ENCODE data around the gene RMND5B. TPM values are rescaled to one million over a fixed set of nuclear protein-coding genes. Genes with fewer than 3 reads are reported as not detected.
A peak's percentile ranks its signal among the peaks of the same experiment; 100 is the strongest.

RMND5B gene
- total RNA-seq, 4 donors from 2014 or later, result 36.7 to 149 (median 37.8) TPM

- 1 to 2% methylated on average over 17 to 68 of the region's 68 CpGs for WGBS, 2 donors (ENCODE audit: low coverage in 1 of 2)
- intact Hi-C loops (cut with DNase I; ENCODE audit: low total_unique reads), result no loop called here
- peak within 1 kb of the TSS; percentile 61 to 92 (median 79) for H3K4me3 ChIP-seq
- H3K9me3 ChIP-seq, result no peaks in the 10 kb centered on the region
- H3K36me3 ChIP-seq, result no peaks in the 10 kb centered on the region
- H3K4me1 ChIP-seq, result peaks cover 7 to 16% (median 13%) of the 10 kb centered on the region in 4 donors
- TF ChIP-seq EP300 (IDR thresholded peaks at IDR 0.05; ENCODE audit: low read depth), result no peak
- peak; percentile 85 to 90 (median 86) for TF ChIP-seq POLR2AphosphoS5 (IDR thresholded peaks at IDR 0.05)
- peak; percentile 60 for TF ChIP-seq POLR2A (IDR thresholded peaks at IDR 0.05)
- TF ChIP-seq CTCF (IDR thresholded peaks at IDR 0.05), result no peak
- no peaks in the 10 kb centered on the region for H3K27me3 ChIP-seq
- DNase-seq, result peak; percentile 99
- in situ Hi-C loops (cut with MboI; ENCODE audit: low pct_ligation_motif_present in 1 of 4, low pct_unique_long_range_greater_than_20kb in 1 of 4, low sequenced_read_pairs in 3 of 4), result no loop called here
- H3K27ac ChIP-seq, result peak within 1 kb of the TSS; percentile 82 to 88 (median 84)
These were observed 22.9 kb downstream of the RMND5B start, which contains the start of gene NHP2 for GRCh38 chr5:178153530-178154340. Gene NHP2 (minus strand): TSS chr5:178153885. CDS start chr5:178153817, 68 bp downstream.

GRCh38 chr5:178155065-178155464 is 24.3 kb downstream of the RMND5B start:
- Histone ChIP-seq H3K27me3 (no peaks in the 10 kb centered on the region), H3K36me3 (no peaks in the 10 kb centered on the region), H3K27ac (no peak overlapping the region), H3K4me3 (no peak overlapping the region), H3K4me1 (peaks cover 7 to 16% (median 13%) of the 10 kb centered on the region in 4 donors), H3K9me3 (no peaks in the 10 kb centered on the region)
- intact Hi-C loops (cut with DNase I; ENCODE audit: low total_unique reads) (no loop called here), in situ Hi-C loops (cut with MboI; ENCODE audit: low pct_ligation_motif_present in 1 of 4, low pct_unique_long_range_greater_than_20kb in 1 of 4, low sequenced_read_pairs in 3 of 4) (no loop called here)
- no peak for DNase-seq
- 75 to 80% methylated on average over 4 to 8 of the region's 8 CpGs for WGBS, 2 donors (ENCODE audit: low coverage in 1 of 2)
- TF ChIP-seq POLR2A (IDR thresholded peaks at IDR 0.05), result no peak
- no peak for TF ChIP-seq POLR2AphosphoS5 (IDR thresholded peaks at IDR 0.05)
- no peak for TF ChIP-seq CTCF (IDR thresholded peaks at IDR 0.05)
- no peak for TF ChIP-seq EP300 (IDR thresholded peaks at IDR 0.05; ENCODE audit: low read depth)

- no peak overlapping the region for H3K27ac ChIP-seq
- TF ChIP-seq CTCF (IDR thresholded peaks at IDR 0.05) (no peak), POLR2A (IDR thresholded peaks at IDR 0.05) (no peak), POLR2AphosphoS5 (IDR thresholded peaks at IDR 0.05) (no peak), EP300 (IDR thresholded peaks at IDR 0.05; ENCODE audit: low read depth) (no peak)
- in situ Hi-C loops (cut with MboI; ENCODE audit: low pct_ligation_motif_present in 1 of 4, low pct_unique_long_range_greater_than_20kb in 1 of 4, low sequenced_read_pairs in 3 of 4), result loop anchor here (5.0 to 10.0 kb wide), 3 partner anchors 83 to 88 kb away; no protein-coding TSS in a partner anchor
- peaks cover 3 to 9% (median 5%) of the 10 kb centered on the region in 4 donors for H3K4me1 ChIP-seq
- no peak overlapping the region for H3K4me3 ChIP-seq
- intact Hi-C loops (cut with DNase I; ENCODE audit: low total_unique reads), result no loop called here
- H3K36me3 ChIP-seq, result no peaks in the 10 kb centered on the region
- H3K9me3 ChIP-seq, result no peaks in the 10 kb centered on the region
- H3K27me3 ChIP-seq, result peaks cover 23% of the 10 kb centered on the region
- WGBS, 2 donors (ENCODE audit: low coverage in 1 of 2), result 60 to 87% methylated on average over 3 to 5 of the region's 5 CpGs
- DNase-seq, result no peak
These were observed 29.4 kb downstream of the RMND5B start for GRCh38 chr5:178160176-178160575.

GRCh38 chr5:178162481-178162880 is 31.7 kb downstream of the RMND5B start:
- H3K27me3 ChIP-seq, result peaks cover 29% of the 10 kb centered on the region
- intact Hi-C loops (cut with DNase I; ENCODE audit: low total_unique reads) (loop anchor here (2.0 kb wide), 1 partner anchor 86 kb away; no protein-coding TSS in a partner anchor), in situ Hi-C loops (cut with MboI; ENCODE audit: low pct_ligation_motif_present in 1 of 4, low pct_unique_long_range_greater_than_20kb in 1 of 4, low sequenced_read_pairs in 3 of 4) (loop anchor here (5.0 to 10.0 kb wide), 3 partner anchors 85 to 90 kb away; no protein-coding TSS in a partner anchor)
- peaks cover 3 to 9% (median 5%) of the 10 kb centered on the region in 4 donors for H3K4me1 ChIP-seq
- no peak overlapping the region for H3K4me3 ChIP-seq
- TF ChIP-seq EP300 (IDR thresholded peaks at IDR 0.05; ENCODE audit: low read depth), result no peak
- TF ChIP-seq POLR2A (IDR thresholded peaks at IDR 0.05), result no peak
- no peak for TF ChIP-seq CTCF (IDR thresholded peaks at IDR 0.05)
- no peak for TF ChIP-seq POLR2AphosphoS5 (IDR thresholded peaks at IDR 0.05)
- H3K9me3 ChIP-seq, result no peaks in the 10 kb centered on the region
- no peak for DNase-seq
- 40 to 92% methylated on average over 1 to 9 of the region's 9 CpGs for WGBS, 2 donors (ENCODE audit: low coverage in 1 of 2)
- H3K27ac ChIP-seq, result no peak overlapping the region
- H3K36me3 ChIP-seq, result no peaks in the 10 kb centered on the region
